ENCODE data around the gene MEG3.

The MEG3 gene

GRCh38 chr14:100825713-100826331, at the start of gene MEG3:
TSS of gene MEG3 (plus strand) at chr14:100826118.
- in situ Hi-C loops (cut with MboI; ENCODE audit: low sequenced_read_pairs, unreplicated experiment) = no loop called here
- no peak for TF ChIP-seq CTCF (IDR thresholded peaks at IDR 0.05; ENCODE audit: borderline replicate concordance, control extremely low read depth, extremely low read depth, insufficient read depth, missing control alignments)
- no peak for DNase-seq (ENCODE audit: low spot score)

GRCh38 chr14:100776681-100777365, 49.1 kb upstream of the MEG3 start:
- in situ Hi-C loops (cut with MboI; ENCODE audit: low sequenced_read_pairs, unreplicated experiment) = no loop called here
- no peak for TF ChIP-seq CTCF (IDR thresholded peaks at IDR 0.05; ENCODE audit: borderline replicate concordance, control extremely low read depth, extremely low read depth, insufficient read depth, missing control alignments)
- DNase-seq (ENCODE audit: low spot score) = peak; percentile 24

GRCh38 chr14:100777366-100777817, 48.5 kb upstream of the MEG3 start:
- in situ Hi-C loops (cut with MboI; ENCODE audit: low sequenced_read_pairs, unreplicated experiment) = no loop called here
- TF ChIP-seq CTCF (IDR thresholded peaks at IDR 0.05; ENCODE audit: borderline replicate concordance, control extremely low read depth, extremely low read depth, insufficient read depth, missing control alignments) = no peak
- no peak for DNase-seq (ENCODE audit: low spot score)

- DNase-seq (ENCODE audit: low spot score) = no peak
- TF ChIP-seq CTCF (IDR thresholded peaks at IDR 0.05; ENCODE audit: borderline replicate concordance, control extremely low read depth, extremely low read depth, insufficient read depth, missing control alignments) = no peak
- in situ Hi-C loops (cut with MboI; ENCODE audit: low sequenced_read_pairs, unreplicated experiment) = no loop called here
Measured at GRCh38 chr14:100777818-100778525, 47.9 kb upstream of the MEG3 start.

- no peak for DNase-seq (ENCODE audit: low spot score)
- in situ Hi-C loops (cut with MboI; ENCODE audit: low sequenced_read_pairs, unreplicated experiment) = no loop called here
- no peak for TF ChIP-seq CTCF (IDR thresholded peaks at IDR 0.05; ENCODE audit: borderline replicate concordance, control extremely low read depth, extremely low read depth, insufficient read depth, missing control alignments)
Measured at GRCh38 chr14:100778526-100778882, 47.4 kb upstream of the MEG3 start.

- in situ Hi-C loops (cut with MboI; ENCODE audit: low sequenced_read_pairs, unreplicated experiment) = no loop called here
- TF ChIP-seq CTCF (IDR thresholded peaks at IDR 0.05; ENCODE audit: borderline replicate concordance, control extremely low read depth, extremely low read depth, insufficient read depth, missing control alignments) = no peak
- DNase-seq (ENCODE audit: low spot score) = no peak
Measured at GRCh38 chr14:100778951-100779690, 46.8 kb upstream of the MEG3 start.

Data from GM13976 (cell line).